Transverse colon (tissue), 4 donors: ENCODE results near the gene WWOX.

Source experiments
- CTCF ChIP-seq, 5 experiments: fragments of 200-600 bp in 3 of 5; fragments of 450-650 bp in 2 of 5; sonication (generic) in 3 of 5; IDR thresholded peaks; 1 replicate in 2 of 5; 2 replicates in 3 of 5; pipeline ENCODE4 v1.5.1; 2016 to 2017; ENCODE audit warnings: antibody characterized with exemption in 5 of 5, inconsistent platforms in 3 of 5, mild to moderate bottlenecking in 2 of 5, moderate library complexity in 1 of 5
- EP300 ChIP-seq: sonication (generic); formaldehyde crosslinking; IDR thresholded peaks from one replicate; pipeline ENCODE4 v1.6.1; 2017; ENCODE audit warnings: antibody characterized with exemption, low read depth
- POLR2A ChIP-seq: fragments of 450-650 bp; IDR thresholded peaks from one replicate; pipeline ENCODE4 v1.6.1; 2016; ENCODE audit warnings: antibody characterized with exemption, mild to moderate bottlenecking, moderate library complexity
- POLR2AphosphoS5 ChIP-seq, 3 donors: sonication (generic); formaldehyde crosslinking; IDR thresholded peaks; one replicate each; pipeline ENCODE4 v1.6.1; 2016; ENCODE audit warnings: antibody characterized with exemption in 3 of 3

DNA sequence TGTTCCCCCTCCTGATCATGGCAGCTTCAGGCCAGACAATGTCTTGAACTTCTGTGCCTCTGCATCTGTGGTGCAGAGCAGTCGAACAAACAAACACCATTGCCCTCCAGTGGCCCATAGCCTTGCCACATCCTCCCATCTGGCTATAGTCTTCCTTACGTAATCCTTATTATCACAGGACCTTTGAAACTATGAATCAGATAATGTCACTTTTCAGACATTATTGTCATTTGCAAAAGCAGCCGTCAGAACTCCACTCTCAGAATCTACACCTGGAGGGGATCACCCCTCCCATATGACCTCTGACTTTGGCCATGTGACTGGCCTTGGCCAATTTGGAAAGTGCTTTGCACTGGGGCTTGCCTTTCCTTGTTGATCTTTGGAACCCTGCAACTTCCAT lies 1113.8 kb downstream of the WWOX start:
- TF ChIP-seq CTCF (IDR thresholded peaks at IDR 0.05) (no peak), POLR2AphosphoS5 (IDR thresholded peaks at IDR 0.05) (no peak), EP300 (no peak), POLR2A (no peak)
